AG04449 (cell line): ENCODE data around the gene TBX5.

Experiments used
- CTCF ChIA-PET: fragments of 350-600 bp; formaldehyde crosslinking; extraction: SDS; loops from one replicate; lab custom pipeline; 2021; ENCODE audit warnings: antibody characterized with exemption; lab: Yijun Ruan, JAX
- POLR2A ChIA-PET: fragments of 400-600, 350-600 bp; formaldehyde crosslinking; extraction: SDS; loops from one replicate; lab custom pipeline; 2020; ENCODE audit warnings: antibody characterized with exemption, inconsistent platforms; lab: Yijun Ruan, JAX
- DNase-seq: peaks from one replicate; pipeline ENCODE4 v3.0.0-alpha.2; 2010; ENCODE audit warnings: low read depth, low spot score
- H3K4me3 ChIP-seq: 2 replicates; pipeline ENCODE4 v1.5.1; 2011; ENCODE audit warnings: low read depth, mild to moderate bottlenecking, control low read depth, low read length
- TF ChIP-seq, protein P1 (sequence below): IDR thresholded peaks from one replicate; pipeline ENCODE4 v1.5.1; 2011; ENCODE audit warnings: mild to moderate bottlenecking, moderate library complexity, low read length, control low read depth, inconsistent platforms; ENCODE audit not compliant: insufficient read depth; ENCODE audit errors: missing control alignments

Gene TBX5

DNA sequence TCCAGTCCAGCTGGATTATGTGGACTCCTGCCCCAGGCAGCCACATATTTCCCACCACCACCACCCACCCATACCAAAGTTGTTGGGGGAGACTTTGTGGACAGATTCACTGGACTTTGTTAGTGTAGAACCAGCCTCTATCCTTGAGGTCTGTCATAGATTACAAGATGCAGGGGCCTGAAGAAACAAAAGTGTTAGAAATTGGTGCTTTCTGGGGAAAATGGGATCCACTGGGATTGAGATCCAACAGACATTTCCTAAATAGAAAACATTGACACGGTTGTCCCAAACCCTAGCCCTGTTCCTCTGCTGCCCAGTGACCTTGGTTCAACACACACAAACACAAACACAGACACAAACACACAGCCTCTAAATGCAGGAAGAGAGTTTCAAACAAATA, 36.6 kb upstream of the TBX5 start:
- POLR2A ChIA-PET: no interaction called here
- DNase-seq: no peak

DNA sequence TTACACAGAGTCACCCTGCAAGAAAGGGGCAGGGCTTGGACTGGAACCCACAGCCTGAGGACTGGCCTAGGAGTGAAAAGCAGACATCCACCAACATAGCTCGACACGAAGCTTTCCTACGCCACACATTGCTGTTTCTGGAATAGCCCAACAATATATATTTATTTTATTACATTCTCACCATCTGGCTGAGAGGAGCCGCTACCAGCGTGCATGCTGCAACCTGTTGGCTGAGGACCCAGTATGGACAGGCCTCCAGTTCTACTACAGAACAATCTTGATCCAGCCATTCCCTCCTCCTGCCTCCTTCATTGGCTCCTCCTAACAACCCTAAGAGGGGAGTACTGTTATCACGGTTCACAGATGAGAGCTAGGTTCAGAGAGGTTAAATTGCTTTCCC, 35.6 kb upstream of the TBX5 start:
- no peak overlapping the region for H3K4me3 ChIP-seq
- no peak for DNase-seq
- CTCF ChIA-PET: no interaction called here
- TF ChIP-seq, protein P1, sequence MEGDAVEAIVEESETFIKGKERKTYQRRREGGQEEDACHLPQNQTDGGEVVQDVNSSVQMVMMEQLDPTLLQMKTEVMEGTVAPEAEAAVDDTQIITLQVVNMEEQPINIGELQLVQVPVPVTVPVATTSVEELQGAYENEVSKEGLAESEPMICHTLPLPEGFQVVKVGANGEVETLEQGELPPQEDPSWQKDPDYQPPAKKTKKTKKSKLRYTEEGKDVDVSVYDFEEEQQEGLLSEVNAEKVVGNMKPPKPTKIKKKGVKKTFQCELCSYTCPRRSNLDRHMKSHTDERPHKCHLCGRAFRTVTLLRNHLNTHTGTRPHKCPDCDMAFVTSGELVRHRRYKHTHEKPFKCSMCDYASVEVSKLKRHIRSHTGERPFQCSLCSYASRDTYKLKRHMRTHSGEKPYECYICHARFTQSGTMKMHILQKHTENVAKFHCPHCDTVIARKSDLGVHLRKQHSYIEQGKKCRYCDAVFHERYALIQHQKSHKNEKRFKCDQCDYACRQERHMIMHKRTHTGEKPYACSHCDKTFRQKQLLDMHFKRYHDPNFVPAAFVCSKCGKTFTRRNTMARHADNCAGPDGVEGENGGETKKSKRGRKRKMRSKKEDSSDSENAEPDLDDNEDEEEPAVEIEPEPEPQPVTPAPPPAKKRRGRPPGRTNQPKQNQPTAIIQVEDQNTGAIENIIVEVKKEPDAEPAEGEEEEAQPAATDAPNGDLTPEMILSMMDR: no peak
- POLR2A ChIA-PET: no interaction called here

More for the DNA sequence above, 36.6 kb upstream of the TBX5 start:
- no peak overlapping the region for H3K4me3 ChIP-seq
- TF ChIP-seq, protein P1: no peak
- CTCF ChIA-PET: no interaction called here

DNA sequence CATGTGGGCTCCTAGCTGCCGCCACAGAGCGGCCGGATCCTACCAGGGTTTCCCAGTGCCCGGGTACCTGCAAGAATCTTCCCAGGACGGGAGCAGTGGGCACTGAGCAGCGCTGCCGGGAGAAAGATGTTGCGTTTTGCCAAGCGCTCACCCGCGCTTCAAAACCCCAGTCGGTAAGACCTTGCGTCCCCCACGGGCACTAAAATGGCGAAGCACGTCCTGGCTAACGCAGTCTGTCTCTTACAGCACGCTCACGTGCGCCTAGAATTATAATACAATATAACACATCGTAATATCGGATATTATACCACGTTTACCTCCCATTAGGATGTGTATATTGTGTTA, 35.1 kb upstream of the TBX5 start:
- CTCF ChIA-PET: no interaction called here
- no peak overlapping the region for H3K4me3 ChIP-seq
- POLR2A ChIA-PET: no interaction called here
- DNase-seq: no peak
- TF ChIP-seq, protein P1: no peak

DNA sequence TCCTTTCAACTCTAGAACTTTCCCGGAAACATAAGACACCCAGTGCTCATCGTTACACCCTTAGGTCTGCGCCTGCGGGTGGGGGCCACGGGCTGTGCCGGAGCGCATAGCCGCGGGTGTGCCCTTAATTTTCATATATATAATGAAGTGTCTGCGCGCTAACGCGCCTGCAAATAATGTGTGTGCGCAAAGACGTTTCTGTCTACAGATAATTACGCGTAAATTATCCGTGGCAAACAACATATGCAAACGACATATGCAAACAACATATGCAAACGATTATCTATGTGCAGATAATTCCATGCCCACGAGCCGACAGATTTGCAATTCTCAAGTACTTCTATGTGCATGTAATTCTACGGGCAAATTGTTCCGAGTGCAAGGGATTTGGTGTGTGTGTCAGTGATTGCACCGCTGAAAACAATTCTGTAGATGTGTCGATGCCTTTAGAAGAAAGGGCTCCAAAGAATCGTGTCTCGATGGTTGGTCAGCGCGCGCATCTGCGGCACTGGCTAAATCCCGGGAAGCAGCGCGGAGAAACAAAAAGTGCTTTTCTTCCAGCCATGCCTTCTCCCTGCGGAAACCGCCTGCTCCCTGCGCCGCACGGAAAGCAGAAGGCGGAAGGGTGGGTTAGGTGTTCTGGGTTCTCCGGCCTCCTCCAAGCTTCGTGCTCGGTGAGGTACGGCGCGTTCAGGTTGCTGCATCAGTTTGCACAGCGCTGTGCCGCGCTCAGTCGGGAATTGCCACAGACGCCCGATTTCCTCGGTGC, 34.5 kb upstream of the TBX5 start:
- TF ChIP-seq, protein P1: no peak
- POLR2A ChIA-PET: no interaction called here
- no peak overlapping the region for H3K4me3 ChIP-seq
- DNase-seq: no peak
- CTCF ChIA-PET: no interaction called here

DNA sequence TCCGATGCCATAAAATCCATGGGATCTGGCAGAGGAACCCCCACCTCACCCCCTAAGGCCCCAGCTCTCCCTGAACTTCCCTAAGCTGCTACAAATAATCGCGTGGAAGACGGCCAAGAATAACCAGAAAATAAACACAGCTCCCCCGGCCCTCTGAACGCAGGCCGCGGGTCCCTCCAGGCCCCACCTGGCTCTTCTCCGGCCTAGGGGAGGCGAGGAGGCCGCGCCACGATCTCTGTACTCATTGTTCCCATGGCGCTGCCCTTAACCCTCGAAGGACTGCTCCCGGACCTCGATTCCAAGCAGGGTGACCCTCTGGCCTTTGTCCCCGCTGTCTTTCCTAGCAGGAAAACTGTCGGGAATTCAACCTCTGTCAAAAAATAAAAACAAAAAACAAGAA, 33.9 kb upstream of the TBX5 start:
- no peak for DNase-seq
- ChIA-PET POLR2A (no interaction called here), CTCF (no interaction called here)
- TF ChIP-seq, protein P1: no peak
- no peak overlapping the region for H3K4me3 ChIP-seq

DNA sequence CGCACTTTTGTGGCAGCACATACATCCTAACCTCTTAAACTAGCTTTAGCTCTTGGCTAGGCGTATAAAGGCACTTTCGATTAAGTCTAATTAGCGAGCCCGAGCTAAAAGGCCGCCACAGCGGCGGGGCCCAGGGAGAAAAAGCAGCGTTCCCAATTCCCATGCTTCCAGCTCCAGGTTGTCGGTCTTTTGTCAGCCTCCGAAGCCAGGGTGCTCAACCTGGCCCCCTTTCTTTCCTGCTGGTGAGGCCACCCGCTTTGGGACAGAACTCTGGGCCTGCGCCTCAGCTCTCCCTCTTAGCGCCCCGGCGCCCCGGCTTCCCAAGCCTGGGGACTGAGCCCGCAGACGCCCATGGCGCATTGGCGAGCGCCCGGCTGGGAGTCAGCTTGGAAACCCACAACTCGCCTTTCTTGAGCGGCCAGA, 33.3 kb upstream of the TBX5 start:
- DNase-seq: no peak
- no peak overlapping the region for H3K4me3 ChIP-seq
- CTCF ChIA-PET: no interaction called here
- TF ChIP-seq, protein P1: no peak
- POLR2A ChIA-PET: no interaction called here
